Endothelial cell of umbilical vein (primary cell): ENCODE measurements around the gene SPAG17. TPM values are rescaled to one million over a fixed set of nuclear protein-coding genes. Genes with fewer than 3 reads are reported as not detected.

Experiments
- BruUV-seq: library from RNA; stranded (reverse); fragments of 400-500 nt; replicated peaks from 2 replicates; lab custom pipeline; 2021; lab: Mats Ljungman, UMichigan
- CTCF ChIA-PET: fragments of 300-600, 350-600 bp; sonication (Branson Sonifier 250); formaldehyde crosslinking; loops from one replicate; lab custom pipeline; 2021; ENCODE audit warnings: antibody characterized with exemption, inconsistent platforms; lab: Charles Lee
- POLR2A ChIA-PET: fragments of 300-600, 350-600 bp; sonication (Branson Sonifier 250); formaldehyde crosslinking; loops from one replicate; lab custom pipeline; 2021; ENCODE audit warnings: antibody characterized with exemption, inconsistent platforms; lab: Charles Lee
- DNase-seq: peaks from one replicate; pipeline ENCODE4 v3.0.0-alpha.2; 2011; ENCODE audit warnings: low read depth, low spot score
- FAIRE-seq: peaks from 2 replicates; lab custom pipeline; 2011; peaks lifted over from hg19 to GRCh38; lab: Jason Lieb, UNC
- H2AFZ ChIP-seq: 2 replicates; pipeline ENCODE4 v1.6.0; 2012; ENCODE audit warnings: low read depth, low read length, control low read depth, inconsistent platforms
- H3K27ac ChIP-seq: 2 replicates; pipeline ENCODE4 v1.5.1; 2011; ENCODE audit warnings: low read depth, mild to moderate bottlenecking, control low read depth, low read length, moderate library complexity; ENCODE audit not compliant: insufficient read depth
- H3K27me3 ChIP-seq, 2 experiments: 2 replicates each; pipeline versions ENCODE4 v1.6.0 to v1.6.1; 2011; ENCODE audit warnings: low read length in 2 of 2, mixed read lengths in 1 of 2; ENCODE audit not compliant: control insufficient read depth in 2 of 2, insufficient read depth in 2 of 2
- H3K36me3 ChIP-seq, 2 experiments: 2 replicates in 1 of 2; 3 replicates in 1 of 2; pipeline ENCODE4 v1.5.1; 2011; ENCODE audit warnings: low read length in 2 of 2, mild to moderate bottlenecking in 1 of 2, moderate library complexity in 1 of 2; ENCODE audit not compliant: control insufficient read depth in 2 of 2, insufficient read depth in 2 of 2; ENCODE audit errors: extremely low read depth in 1 of 2
- H3K4me1 ChIP-seq: 3 replicates; pipeline ENCODE4 v1.5.1; 2011; ENCODE audit warnings: mild to moderate bottlenecking, low read length; ENCODE audit not compliant: control insufficient read depth, insufficient read depth; ENCODE audit errors: extremely low read depth
- H3K4me2 ChIP-seq: 2 replicates; pipeline ENCODE4 v1.6.1; 2011; ENCODE audit warnings: low read length, control low read depth, mixed read lengths; ENCODE audit not compliant: insufficient read depth
- H3K4me3 ChIP-seq, 3 experiments: fragments of 200-600 bp in 1 of 3; sonication (generic), shearing (Covaris generic) in 1 of 3; replicated peaks in 1 of 3; 2 replicates each; pipeline ENCODE4 v1.5.1; 2011 to 2016; ENCODE audit warnings: control low read depth in 3 of 3, low read length in 3 of 3, mild to moderate bottlenecking in 2 of 3, inconsistent platforms in 1 of 3, low read depth in 1 of 3, moderate library complexity in 1 of 3; ENCODE audit not compliant: insufficient read depth in 1 of 3
- H3K79me2 ChIP-seq: 2 replicates; pipeline ENCODE4 v1.6.0; 2012; ENCODE audit warnings: low read length, inconsistent platforms; ENCODE audit not compliant: control insufficient read depth, insufficient read depth
- H3K9ac ChIP-seq: replicated peaks from 2 replicates; pipeline ENCODE3; 2011; ENCODE audit warnings: low read length, control low read depth; ENCODE audit not compliant: insufficient read depth; ENCODE audit errors: extremely low read depth
- H3K9me1 ChIP-seq: replicated peaks from 3 replicates; pipeline ENCODE4 v1.6.0; 2011; ENCODE audit warnings: mild to moderate bottlenecking, low read length; ENCODE audit not compliant: control insufficient read depth, insufficient read depth; ENCODE audit errors: extremely low read depth
- H3K9me3 ChIP-seq: replicated peaks from 2 replicates; pipeline ENCODE4 v1.5.1; 2012; ENCODE audit warnings: low read length, inconsistent platforms; ENCODE audit not compliant: control insufficient read depth, insufficient read depth
- H4K20me1 ChIP-seq: replicated peaks from 2 replicates; pipeline ENCODE3; 2011; ENCODE audit warnings: mild to moderate bottlenecking, low read length; ENCODE audit not compliant: control insufficient read depth, insufficient read depth; ENCODE audit errors: extremely low read depth
- EZH2 ChIP-seq: IDR thresholded peaks from 2 replicates; pipeline ENCODE4 v1.6.1; 2012; ENCODE audit warnings: borderline replicate concordance, low read depth, mild to moderate bottlenecking, moderate library complexity, low read length, inconsistent platforms; ENCODE audit not compliant: severe bottlenecking
- FOS ChIP-seq: IDR thresholded peaks from 2 replicates; pipeline ENCODE4 v1.6.1; 2011; ENCODE audit warnings: mild to moderate bottlenecking, low read length, moderate library complexity, borderline replicate concordance; ENCODE audit not compliant: insufficient read depth
- GATA2 ChIP-seq: IDR thresholded peaks from 2 replicates; pipeline ENCODE4 v1.7.0; 2011; ENCODE audit warnings: low read depth, mild to moderate bottlenecking, moderate library complexity, mixed read lengths, low read length; ENCODE audit not compliant: insufficient read length, insufficient read depth
- MYC ChIP-seq: IDR thresholded peaks from one replicate; pipeline ENCODE4 v1.6.1; 2011; ENCODE audit warnings: mild to moderate bottlenecking, low read depth, low read length
- POLR2A ChIP-seq: IDR thresholded peaks from 2 replicates; pipeline ENCODE4 v1.6.1; 2012; ENCODE audit warnings: low read depth, mild to moderate bottlenecking, control low read depth, low read length
- dilution Hi-C: fragments of 300-500 bp; cut with MboI; formaldehyde crosslinking; loops from one replicate; pipeline ENCODE4 v1.15.0; 2019; ENCODE audit warnings: low sequenced_read_pairs; ENCODE audit not compliant: extremely low pct_ligation_motif_present
- intact Hi-C: fragments of 100-400 bp; cut with micrococcal nuclease; formaldehyde crosslinking; loops from one replicate; pipeline ENCODE4 v1.10.0; 2022
- polyA plus RNA-seq, 4 experiments: library from polyadenylated mRNA; depleted of rRNA in 3 of 4; stranded (reverse) in 3 of 4; unstranded in 1 of 4; fragments of >200 nt; gene quantifications; 2 replicates each; pipeline versions ENCODE4 v1.2.1 to v1.2.3, GENCODE V29; 2011 to 2012; ENCODE audit warnings: missing spikeins in 1 of 4
- total RNA-seq: library from RNA; stranded (reverse); gene quantifications from 2 replicates; pipeline ENCODE4 v1.2.3, GENCODE V29; 2021
- TF ChIP-seq, protein P1 (sequence below), 2 donors: IDR thresholded peaks; 1 replicate in 1 of 2; 2 replicates in 1 of 2; pipeline ENCODE4 v1.5.1; 2011; ENCODE audit warnings: low read length in 2 of 2, mild to moderate bottlenecking in 2 of 2, moderate library complexity in 2 of 2, control low read depth in 1 of 2, inconsistent platforms in 1 of 2, low read depth in 1 of 2; ENCODE audit not compliant: insufficient read depth in 1 of 2; ENCODE audit errors: extremely low read depth in 1 of 2

The SPAG17 gene
- total and polyA plus RNA-seq, 2 donors (not counting 3 experiments of a cell fraction or from before 2014, with no cell fraction given): not detected

DNA sequence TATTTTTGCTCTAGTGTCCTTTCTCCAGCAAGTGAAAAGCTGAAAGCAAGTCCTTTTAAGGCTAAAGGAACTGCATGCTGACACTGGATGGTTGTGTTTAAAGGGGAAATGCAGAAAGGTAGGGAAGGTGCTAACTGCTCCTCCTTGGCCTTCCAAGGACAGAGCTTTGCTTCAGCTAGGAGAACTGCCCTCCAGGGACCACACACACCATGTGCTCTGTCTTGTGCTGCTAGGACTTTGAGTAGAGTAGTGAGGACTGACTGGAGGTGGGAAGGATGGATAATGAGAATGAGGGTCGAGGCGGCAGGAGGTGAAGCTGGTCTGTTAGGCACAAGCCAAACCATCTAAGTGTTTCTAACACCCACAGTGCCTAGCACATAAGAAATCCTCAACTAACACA is 177.6 kb downstream of the SPAG17 start:
- TF ChIP-seq FOS (no peak), GATA2 (no peak), POLR2A (no peak)
- TF ChIP-seq, protein P1, sequence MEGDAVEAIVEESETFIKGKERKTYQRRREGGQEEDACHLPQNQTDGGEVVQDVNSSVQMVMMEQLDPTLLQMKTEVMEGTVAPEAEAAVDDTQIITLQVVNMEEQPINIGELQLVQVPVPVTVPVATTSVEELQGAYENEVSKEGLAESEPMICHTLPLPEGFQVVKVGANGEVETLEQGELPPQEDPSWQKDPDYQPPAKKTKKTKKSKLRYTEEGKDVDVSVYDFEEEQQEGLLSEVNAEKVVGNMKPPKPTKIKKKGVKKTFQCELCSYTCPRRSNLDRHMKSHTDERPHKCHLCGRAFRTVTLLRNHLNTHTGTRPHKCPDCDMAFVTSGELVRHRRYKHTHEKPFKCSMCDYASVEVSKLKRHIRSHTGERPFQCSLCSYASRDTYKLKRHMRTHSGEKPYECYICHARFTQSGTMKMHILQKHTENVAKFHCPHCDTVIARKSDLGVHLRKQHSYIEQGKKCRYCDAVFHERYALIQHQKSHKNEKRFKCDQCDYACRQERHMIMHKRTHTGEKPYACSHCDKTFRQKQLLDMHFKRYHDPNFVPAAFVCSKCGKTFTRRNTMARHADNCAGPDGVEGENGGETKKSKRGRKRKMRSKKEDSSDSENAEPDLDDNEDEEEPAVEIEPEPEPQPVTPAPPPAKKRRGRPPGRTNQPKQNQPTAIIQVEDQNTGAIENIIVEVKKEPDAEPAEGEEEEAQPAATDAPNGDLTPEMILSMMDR (IDR thresholded peaks at IDR 0.05; ENCODE audit: extremely low read depth in 1 of 2, insufficient read depth in 1 of 2, low read depth in 1 of 2, low read length in 2 of 2): no peak
- H3K4me3 ChIP-seq: no peak overlapping the region
- BruUV-seq: no TSS peak
- no peak for FAIRE-seq
- H2AFZ ChIP-seq: no peak overlapping the region
- H4K20me1 ChIP-seq: no peaks in the 10 kb centered on the region
- no peaks in the 10 kb centered on the region for H3K9me1 ChIP-seq
- intact Hi-C loops (no loop called here), dilution Hi-C loops (no loop called here)
- ChIA-PET POLR2A (no interaction called here), CTCF (no interaction called here)
- H3K9me3 ChIP-seq: no peaks in the 10 kb centered on the region
- H3K4me2 ChIP-seq: no peak overlapping the region
- H3K4me1 ChIP-seq: no peaks in the 10 kb centered on the region
- H3K27me3 ChIP-seq: no peaks in the 10 kb centered on the region
- H3K79me2 ChIP-seq: no peaks in the 10 kb centered on the region
- H3K9ac ChIP-seq: no peak overlapping the region
- H3K36me3 ChIP-seq: no peaks in the 10 kb centered on the region
- no peak overlapping the region for H3K27ac ChIP-seq
- no peak for DNase-seq

DNA sequence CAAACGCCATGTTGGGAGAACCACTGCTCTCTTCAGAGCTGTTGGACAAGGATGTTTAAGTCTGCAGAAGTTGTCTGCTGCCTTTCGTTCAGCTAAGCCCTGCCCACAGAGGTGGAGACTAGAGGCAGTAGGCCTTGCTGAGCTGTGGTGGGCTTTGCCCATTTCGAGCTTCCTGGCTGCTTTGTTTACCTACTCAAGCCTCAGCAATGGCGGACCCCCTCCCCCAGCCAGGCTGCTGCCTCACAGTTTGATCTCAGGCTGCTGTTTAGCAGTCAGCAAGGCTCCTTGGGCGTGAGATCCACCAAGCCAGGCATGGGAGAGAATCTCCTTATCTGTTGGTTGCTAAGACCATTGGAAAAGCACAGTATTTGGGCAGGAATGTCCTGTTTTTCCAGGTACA is 180.7 kb downstream of the SPAG17 start:
- H3K27me3 ChIP-seq: no peaks in the 10 kb centered on the region
- no peaks in the 10 kb centered on the region for H3K79me2 ChIP-seq
- intact Hi-C loops (no loop called here), dilution Hi-C loops (no loop called here)
- no peak overlapping the region for H3K9ac ChIP-seq
- ChIA-PET CTCF (no interaction called here), POLR2A (interaction anchor here (0.6 kb wide), 1 partner anchor 1100 kb away, joined by 3 read pairs; no protein-coding TSS in a partner anchor)
- H4K20me1 ChIP-seq: no peaks in the 10 kb centered on the region
- H3K36me3 ChIP-seq: no peaks in the 10 kb centered on the region
- H3K4me3 ChIP-seq: no peak overlapping the region
- no peaks in the 10 kb centered on the region for H3K4me1 ChIP-seq
- no peak for TF ChIP-seq POLR2A
- no peak for TF ChIP-seq EZH2
- no peak for TF ChIP-seq FOS
- no peak for TF ChIP-seq MYC
- FAIRE-seq (no peak), DNase-seq (no peak)
- no peak overlapping the region for H3K27ac ChIP-seq
- H3K9me1 ChIP-seq: no peaks in the 10 kb centered on the region
- no TSS peak for BruUV-seq
- H2AFZ ChIP-seq: no peak overlapping the region
- no peaks in the 10 kb centered on the region for H3K9me3 ChIP-seq
- no peak overlapping the region for H3K4me2 ChIP-seq
